LHCN-M2 (cell line): ENCODE data around the gene AFG3L2. TPM values are rescaled to one million over a fixed set of nuclear protein-coding genes. Genes with fewer than 3 reads are reported as not detected.

Source experiments
- DNase-seq: peaks from one replicate; pipeline ENCODE4 v3.0.0-alpha.2; 2012; ENCODE audit warnings: low read depth
- total RNA-seq: library from RNA; depleted of rRNA; stranded (reverse); fragments of >200 nt; gene quantifications from 2 replicates; pipeline ENCODE4 v1.2.3, GENCODE V29; 2014

AFG3L2 gene
- total RNA-seq, 1 experiment from 2014 or later = 49.9 TPM

GRCh38 chr18:12325726-12326245 is 51.2 kb downstream of the AFG3L2 start:
- no peak for DNase-seq

- DNase-seq = no peak
Observed at GRCh38 chr18:12324991-12325725, 51.9 kb downstream of the AFG3L2 start.

DNA sequence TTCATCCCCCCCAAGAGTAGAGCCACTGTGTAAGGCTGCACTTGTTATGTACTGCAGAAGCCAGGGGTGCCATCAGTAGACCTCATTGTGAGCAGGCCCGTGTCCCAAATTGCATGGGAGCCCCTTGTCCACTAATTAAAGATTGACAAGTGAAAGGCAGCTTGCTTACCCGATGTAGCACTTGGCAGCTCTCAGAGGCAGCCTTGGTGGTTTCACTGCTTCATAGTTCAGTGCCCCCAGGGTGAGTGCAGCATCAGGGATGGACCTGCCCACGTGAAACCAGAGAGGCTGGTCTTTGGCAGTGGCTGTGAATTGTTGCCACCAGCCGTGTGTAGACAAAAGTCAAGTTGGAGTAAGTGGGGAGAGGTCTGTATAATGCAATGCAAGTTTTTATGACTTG is 55.7 kb downstream of the AFG3L2 start:
- DNase-seq = no peak

DNA sequence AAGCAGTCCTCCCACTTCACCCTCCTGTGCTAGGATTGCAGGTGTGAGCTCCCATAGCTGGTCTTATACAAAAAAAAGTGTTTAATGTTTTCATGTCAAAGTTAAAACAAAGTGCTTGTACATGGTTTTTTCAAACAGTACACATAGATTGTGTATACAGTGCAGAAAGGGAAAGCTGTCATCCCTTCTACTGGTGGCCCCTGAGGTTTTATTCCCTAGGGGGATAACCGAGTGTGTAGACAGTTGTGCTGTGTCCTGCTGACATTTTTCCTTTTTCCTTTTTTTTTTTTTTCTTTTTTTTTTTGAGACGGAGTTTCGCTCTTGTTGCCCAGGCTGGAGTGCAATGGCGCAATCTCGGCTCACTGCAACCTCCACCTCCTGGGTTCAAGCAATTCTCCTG is 58.2 kb downstream of the AFG3L2 start:
- no peak for DNase-seq

- DNase-seq = no peak
Observed at GRCh38 chr18:12318334-12318697, 58.7 kb downstream of the AFG3L2 start.

DNA sequence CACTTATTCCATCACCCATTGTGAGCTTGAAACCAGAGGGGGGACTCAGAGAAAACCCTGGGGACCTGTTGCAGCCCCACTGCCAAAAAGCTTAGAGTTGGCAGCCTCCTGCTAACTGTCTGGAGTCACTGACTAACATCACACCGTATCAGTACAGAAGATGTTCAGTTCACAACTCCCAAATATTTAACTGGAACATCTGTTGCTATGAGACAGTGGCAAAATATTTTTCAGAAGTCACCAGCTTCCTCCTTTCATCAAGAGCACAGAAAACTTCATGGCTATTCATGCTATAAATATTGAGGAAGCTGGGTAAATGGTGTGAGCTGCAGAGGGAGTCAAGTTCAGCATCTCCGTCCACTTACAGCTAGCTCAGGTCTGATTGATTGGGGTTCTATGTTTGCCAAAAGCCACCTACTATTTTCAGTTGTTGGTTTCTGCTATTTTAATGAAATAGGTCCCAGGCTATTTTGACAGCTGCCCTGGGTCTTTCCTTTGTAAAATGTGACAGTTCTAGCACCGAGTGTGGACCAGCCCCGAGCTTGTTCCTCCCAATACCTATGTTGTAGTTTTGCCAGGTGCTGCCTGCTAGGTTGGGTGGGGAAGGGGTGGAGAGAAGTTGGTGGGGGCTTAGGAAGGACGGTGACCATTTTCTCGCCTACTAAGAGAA is 59.2 kb downstream of the AFG3L2 start:
- peak; percentile 80 for DNase-seq

GRCh38 chr18:12315911-12316310 is 61.1 kb downstream of the AFG3L2 start:
- DNase-seq = no peak

DNA sequence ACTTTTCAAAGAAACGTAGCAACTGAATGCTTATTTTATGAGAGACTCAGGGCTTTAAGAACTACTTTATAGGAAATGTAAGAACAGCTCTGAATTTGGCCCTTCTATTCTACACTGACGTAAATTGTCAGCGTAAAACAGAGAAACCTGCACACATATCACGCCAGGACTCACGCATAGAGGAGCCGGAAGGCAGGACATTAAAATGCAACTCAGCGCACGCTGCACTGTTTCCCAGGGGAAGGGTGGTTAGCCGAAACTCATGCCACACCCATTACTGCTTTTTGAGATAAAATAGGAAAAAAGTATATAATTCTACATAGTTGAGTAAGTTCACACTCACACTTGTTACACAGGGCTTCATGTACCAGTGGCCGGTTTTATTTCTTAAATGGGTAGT is 61.5 kb downstream of the AFG3L2 start:
- DNase-seq = no peak

GRCh38 chr18:12314591-12315305 is 62.3 kb downstream of the AFG3L2 start:
- DNase-seq = no peak

DNA sequence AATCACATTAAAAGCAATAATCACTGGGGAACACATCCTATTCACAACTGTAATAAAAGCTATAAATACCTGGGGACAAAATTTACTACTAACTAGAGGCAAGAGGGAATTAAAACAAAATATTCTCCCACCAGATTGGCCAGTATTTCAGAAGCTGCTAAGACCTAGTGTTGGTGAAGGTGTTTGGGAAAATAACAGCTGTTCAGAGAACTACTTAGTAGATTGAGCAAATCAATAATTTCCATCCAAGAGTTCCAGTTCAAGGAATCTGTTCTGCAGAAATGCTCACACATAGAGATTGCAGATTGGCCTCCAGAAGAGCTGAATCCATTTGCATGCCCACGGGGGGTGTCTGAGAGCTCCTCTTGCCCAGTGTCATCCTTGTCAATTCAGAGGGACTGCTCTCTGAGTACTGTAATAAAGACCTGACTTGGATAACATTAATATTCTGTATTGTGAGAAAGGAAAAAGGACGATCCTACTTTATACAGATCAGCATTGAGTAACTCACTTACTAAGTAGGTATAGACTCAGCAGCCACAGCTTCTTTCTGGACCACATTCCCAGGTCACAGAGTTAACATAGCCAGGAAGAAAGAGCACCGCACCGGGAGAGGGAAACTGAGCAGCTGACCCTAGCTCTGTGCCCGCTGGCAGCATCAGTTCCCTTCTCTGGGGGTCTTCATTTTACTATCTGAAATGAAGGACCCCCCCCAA is 63.3 kb downstream of the AFG3L2 start:
- DNase-seq = no peak

GRCh38 chr18:12312976-12313375 is 64.1 kb downstream of the AFG3L2 start:
- DNase-seq = no peak

DNA sequence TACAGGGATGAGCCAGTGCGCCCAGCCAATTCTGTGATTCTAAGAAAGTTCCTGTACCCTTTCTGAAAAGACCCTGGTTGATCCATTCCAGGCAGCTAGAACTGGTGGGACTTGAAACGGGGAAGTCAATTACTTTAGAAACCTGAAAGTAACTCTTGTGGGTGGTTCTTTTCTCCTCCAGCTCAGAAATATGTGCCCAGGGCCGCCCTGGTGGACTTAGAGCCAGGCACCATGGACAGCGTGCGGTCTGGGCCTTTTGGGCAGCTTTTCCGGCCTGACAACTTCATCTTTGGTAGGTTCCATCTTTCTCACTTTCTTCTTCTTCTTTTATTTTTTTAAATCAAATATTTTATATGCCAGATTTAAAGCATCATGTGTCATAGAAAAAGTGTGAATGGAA is 66.3 kb downstream of the AFG3L2 start:
- DNase-seq = no peak

GRCh38 chr18:12309683-12310198 is 67.3 kb downstream of the AFG3L2 start:
- peak; percentile 43 for DNase-seq

- peak; percentile 86 for DNase-seq
Observed at GRCh38 chr18:12308386-12309100, 68.5 kb downstream of the AFG3L2 start.

- DNase-seq = peak; percentile 81
Observed at GRCh38 chr18:12307701-12308385, 69.2 kb downstream of the AFG3L2 start, which contains the start of gene TUBB6. TSS of gene TUBB6 (plus strand) at chr18:12308241. CDS start at chr18:12308293, 52 bp downstream.

DNA sequence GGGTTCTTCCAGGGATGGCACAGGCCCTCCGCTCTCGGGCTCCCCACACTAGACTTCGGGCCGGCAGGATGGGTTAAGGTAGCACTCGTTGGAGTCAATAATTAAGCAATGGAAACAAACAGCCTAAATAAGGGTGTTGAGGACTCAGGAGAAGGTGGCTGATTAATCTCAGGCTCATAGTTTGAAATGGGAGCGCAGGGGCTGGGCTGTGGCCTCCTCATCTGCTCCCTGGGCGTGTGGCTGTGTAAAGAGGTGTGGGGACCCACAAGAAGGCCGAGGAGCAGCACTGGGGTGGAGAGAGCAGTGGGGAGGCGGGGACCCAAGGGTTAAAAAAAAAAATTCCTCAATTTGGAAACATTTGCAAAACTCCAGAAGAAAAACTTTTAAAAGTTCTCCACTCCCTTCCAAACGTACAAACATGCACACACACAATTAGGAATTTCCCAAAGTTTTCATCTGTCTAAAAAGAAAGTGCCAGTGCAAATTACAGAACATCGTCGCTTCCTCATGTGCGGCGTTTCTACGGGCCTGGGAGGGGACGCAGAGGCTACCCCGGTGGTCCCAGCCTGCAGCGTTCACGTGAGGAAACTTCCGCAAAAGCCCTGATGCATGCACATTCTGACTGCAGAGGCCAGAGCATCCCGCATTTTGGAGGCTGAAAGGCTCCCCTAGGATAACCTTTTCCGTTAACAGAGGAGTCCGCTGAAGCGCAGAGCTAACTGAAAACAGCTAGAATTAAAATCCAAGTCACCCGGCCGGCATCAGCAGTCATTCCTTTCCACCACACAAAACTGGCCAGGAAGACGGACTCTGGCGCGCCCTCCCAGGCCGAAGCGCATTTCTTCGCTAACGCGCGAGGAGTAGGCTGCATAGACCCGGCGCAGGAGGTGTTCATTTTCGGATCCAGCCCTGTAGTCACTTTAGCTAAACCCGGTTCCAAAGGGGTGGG is 70.0 kb downstream of the AFG3L2 start:
- DNase-seq = peak; percentile 73

DNA sequence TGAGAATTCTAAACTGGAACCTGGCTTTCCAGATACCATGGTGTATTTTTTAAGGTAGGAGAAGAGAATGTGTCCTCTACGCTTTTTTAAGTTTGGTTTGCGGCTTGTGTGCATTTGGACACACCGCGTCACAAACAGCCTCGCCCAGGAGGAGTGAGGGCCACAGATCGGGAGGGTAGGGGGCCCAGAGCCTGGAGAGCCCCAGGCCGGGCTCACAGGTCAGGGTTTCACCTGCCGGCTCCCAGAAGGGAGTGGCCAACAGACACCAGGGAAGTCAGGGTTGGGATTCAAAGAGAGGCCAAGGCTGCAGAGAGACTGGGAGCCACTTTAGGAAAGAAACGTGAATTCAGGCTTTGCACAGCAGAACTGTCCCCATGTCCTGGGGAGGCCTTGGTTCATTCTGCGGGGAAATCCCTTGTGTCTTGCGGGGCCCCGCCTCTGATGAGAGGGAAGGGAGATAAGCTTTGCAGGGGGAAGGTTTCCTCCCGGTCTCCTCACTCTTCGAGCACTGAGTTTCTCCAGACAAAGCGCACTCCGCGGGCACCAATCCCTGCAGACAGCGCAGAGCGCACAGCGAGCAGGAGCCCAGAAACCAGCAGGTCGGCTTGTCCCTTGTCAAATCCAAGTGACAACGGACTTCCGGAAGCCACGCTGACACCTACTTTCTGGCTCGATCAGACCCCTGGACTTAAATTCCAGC is 70.9 kb downstream of the AFG3L2 start:
- DNase-seq = no peak

DNA sequence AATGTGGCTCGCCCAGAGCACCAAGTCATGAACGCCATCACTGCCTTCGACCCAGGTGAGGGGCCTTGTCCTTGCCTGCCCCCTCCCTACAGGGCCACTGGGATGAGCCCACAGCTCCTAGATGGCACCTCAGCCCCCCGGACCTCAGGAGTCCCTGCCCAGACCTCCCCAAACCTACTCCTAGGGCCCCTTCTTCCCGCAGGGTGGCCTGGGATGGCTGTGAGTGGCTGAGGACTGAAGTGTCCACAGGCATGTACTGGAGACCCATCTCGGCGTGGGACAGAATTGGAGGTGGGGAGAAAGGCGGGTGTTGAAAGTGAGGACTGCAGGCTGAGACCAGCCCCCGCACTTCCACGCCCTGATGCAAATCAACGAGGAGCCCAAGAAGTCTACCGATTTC is 71.8 kb downstream of the AFG3L2 start:
- DNase-seq = no peak
